BE2C (cell line): Measurements from ENCODE around the gene CRYGD. TPM values are rescaled to one million over a fixed set of nuclear protein-coding genes. Genes with fewer than 3 reads are reported as not detected.
"Not testable (repeated sequence)": the region's sequence is repeated elsewhere in the genome, so short reads cannot be mapped to it uniquely, and the experiment has no call there.

Experiments
- DNase-seq: peaks from one replicate; pipeline ENCODE4 v3.0.0-alpha.2; 2020
- H3K27me3 ChIP-seq: fragments of 250-450 bp; sonication (Bioruptor Pico); 2 replicates; pipeline ENCODE4 v1.5.1; 2020; ENCODE audit warnings: mild to moderate bottlenecking
- H3K36me3 ChIP-seq: fragments of 250-450 bp; sonication (Bioruptor Pico); 2 replicates; pipeline ENCODE4 v1.5.1; 2020; ENCODE audit warnings: mild to moderate bottlenecking
- H3K4me1 ChIP-seq: fragments of 250-450 bp; sonication (Bioruptor Pico); 2 replicates; pipeline ENCODE4 v1.5.1; 2020
- H3K4me3 ChIP-seq: 2 replicates; pipeline ENCODE4 v1.5.1; 2011; ENCODE audit warnings: low read depth, low read length
- H3K9me3 ChIP-seq: fragments of 250-450 bp; sonication (Bioruptor Pico); 2 replicates; pipeline ENCODE4 v1.5.1; 2020
- polyA plus RNA-seq: library from polyadenylated mRNA; unstranded; fragments of >200 nt; gene quantifications from one replicate; pipeline ENCODE4 v1.2.1, GENCODE V29; 2012; ENCODE audit warnings: low read depth, missing spikeins; ENCODE audit not compliant: insufficient read length, insufficient read depth
- TF ChIP-seq, protein P1 (sequence below): IDR thresholded peaks from 2 replicates; pipeline ENCODE4 v1.5.1; 2012; ENCODE audit warnings: mild to moderate bottlenecking, low read depth, low read length

Gene CRYGD
- polyA plus RNA-seq: 33.2 TPM

GRCh38 chr2:208124013-208124715 lies at the start of gene CRYGD:
Gene CRYGD, minus strand, starts transcription at chr2:208124524. Its CDS starts 51 bp downstream, at chr2:208124473.
- not testable (repeated sequence) for H3K4me1 ChIP-seq
- DNase-seq: peak; percentile 70
- peak within 1 kb of the TSS; percentile 53 for H3K4me3 ChIP-seq

GRCh38 chr2:208172125-208172524 lies 47.8 kb upstream of the CRYGD start:
- no peak overlapping the region for H3K4me3 ChIP-seq
- no peaks in the 10 kb centered on the region for H3K36me3 ChIP-seq
- no peak for DNase-seq
- TF ChIP-seq, protein P1, sequence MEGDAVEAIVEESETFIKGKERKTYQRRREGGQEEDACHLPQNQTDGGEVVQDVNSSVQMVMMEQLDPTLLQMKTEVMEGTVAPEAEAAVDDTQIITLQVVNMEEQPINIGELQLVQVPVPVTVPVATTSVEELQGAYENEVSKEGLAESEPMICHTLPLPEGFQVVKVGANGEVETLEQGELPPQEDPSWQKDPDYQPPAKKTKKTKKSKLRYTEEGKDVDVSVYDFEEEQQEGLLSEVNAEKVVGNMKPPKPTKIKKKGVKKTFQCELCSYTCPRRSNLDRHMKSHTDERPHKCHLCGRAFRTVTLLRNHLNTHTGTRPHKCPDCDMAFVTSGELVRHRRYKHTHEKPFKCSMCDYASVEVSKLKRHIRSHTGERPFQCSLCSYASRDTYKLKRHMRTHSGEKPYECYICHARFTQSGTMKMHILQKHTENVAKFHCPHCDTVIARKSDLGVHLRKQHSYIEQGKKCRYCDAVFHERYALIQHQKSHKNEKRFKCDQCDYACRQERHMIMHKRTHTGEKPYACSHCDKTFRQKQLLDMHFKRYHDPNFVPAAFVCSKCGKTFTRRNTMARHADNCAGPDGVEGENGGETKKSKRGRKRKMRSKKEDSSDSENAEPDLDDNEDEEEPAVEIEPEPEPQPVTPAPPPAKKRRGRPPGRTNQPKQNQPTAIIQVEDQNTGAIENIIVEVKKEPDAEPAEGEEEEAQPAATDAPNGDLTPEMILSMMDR: no peak
- no peaks in the 10 kb centered on the region; the same call in 1 of the 2 replicates for H3K4me1 ChIP-seq
- no peaks in the 10 kb centered on the region for H3K27me3 ChIP-seq
- no peaks in the 10 kb centered on the region for H3K9me3 ChIP-seq

More at GRCh38 chr2:208124013-208124715, at the start of gene CRYGD:
- not testable (repeated sequence) for H3K36me3 ChIP-seq, H3K9me3 ChIP-seq, H3K27me3 ChIP-seq

DNA sequence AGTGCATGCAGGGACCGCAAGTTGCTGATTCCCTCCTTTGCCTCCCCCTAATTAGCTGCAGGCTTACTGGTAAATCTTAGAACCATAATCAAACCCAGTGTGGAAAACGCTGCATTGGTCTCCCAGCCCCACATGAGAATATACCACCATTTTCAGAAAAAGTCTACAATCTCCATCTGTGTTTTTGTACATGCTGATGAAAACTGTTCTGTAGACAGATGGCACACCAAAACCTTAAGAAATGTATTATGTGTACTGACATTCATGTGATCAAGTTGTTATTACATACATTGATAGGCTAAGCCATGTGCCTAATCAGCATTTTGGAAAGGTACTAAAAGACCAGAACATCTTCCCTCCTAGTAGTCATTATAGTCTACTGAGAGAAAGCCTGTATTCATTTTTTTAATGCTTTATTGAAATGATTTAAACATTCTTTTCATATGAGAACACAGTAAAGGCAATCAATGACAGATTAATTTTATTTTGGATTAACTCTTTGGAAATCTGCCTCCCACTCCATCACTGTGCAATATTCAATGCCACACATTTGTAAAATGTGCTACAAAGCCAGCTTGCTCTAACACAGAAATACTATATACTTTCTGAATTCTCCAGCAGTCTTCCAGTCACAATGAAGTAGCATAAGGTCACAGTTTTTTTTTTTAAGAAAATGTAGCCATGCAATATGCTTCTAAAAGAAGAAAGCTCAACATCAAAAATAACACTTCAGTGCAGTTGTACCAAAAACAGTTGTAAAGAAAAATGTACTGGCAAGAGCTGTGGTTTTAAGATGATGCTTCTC lies 40.8 kb upstream of the CRYGD start:
- DNase-seq: no peak
- TF ChIP-seq, protein P1: no peak
- H3K4me1 ChIP-seq: no peaks in the 10 kb centered on the region
- no peaks in the 10 kb centered on the region for H3K9me3 ChIP-seq
- no peaks in the 10 kb centered on the region for H3K36me3 ChIP-seq
- no peak overlapping the region for H3K4me3 ChIP-seq
- H3K27me3 ChIP-seq: no peaks in the 10 kb centered on the region

- Histone ChIP-seq H3K4me3 (no peak within 1 kb of the TSS), H3K4me1 (no peaks in the 10 kb centered on the region), H3K27me3 (no peaks in the 10 kb centered on the region), H3K36me3 (no peaks in the 10 kb centered on the region), H3K9me3 (no peaks in the 10 kb centered on the region)
- TF ChIP-seq, protein P1: no peak
- DNase-seq: no peak
These were observed 39.2 kb upstream of the CRYGD start, which contains the start of gene CRYGA for GRCh38 chr2:208163489-208163888. Gene CRYGA, minus strand, starts transcription at chr2:208163589. Its CDS starts 33 bp downstream, at chr2:208163556.

DNA sequence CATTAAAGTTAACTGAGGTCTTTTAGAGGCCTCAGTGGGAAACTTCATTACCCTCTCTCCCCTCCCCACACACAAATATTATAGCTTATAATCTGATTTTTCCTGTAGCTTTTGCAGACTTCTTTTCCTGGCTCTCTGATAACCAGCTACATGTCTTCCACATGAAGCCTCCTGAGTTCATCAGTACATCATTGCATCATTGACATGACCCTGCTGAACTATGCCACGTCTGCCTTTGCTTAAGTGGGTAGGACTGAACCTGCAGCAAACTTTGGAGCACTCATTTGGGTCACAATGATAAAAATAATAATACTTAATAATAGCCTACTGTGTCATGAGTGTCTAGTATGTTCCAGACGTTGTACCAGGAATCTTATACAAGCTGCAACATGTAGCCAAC lies 32.1 kb upstream of the CRYGD start:
- TF ChIP-seq, protein P1: no peak
- Histone ChIP-seq H3K4me3 (no peak overlapping the region), H3K9me3 (no peaks in the 10 kb centered on the region), H3K4me1 (no peaks in the 10 kb centered on the region), H3K27me3 (no peaks in the 10 kb centered on the region), H3K36me3 (no peaks in the 10 kb centered on the region)
- DNase-seq: no peak

- Histone ChIP-seq H3K9me3 (no peaks in the 10 kb centered on the region), H3K27me3 (no peaks in the 10 kb centered on the region), H3K36me3 (no peaks in the 10 kb centered on the region), H3K4me3 (no peak overlapping the region), H3K4me1 (no peaks in the 10 kb centered on the region)
- TF ChIP-seq, protein P1: no peak
- DNase-seq: no peak
These were observed 28.8 kb upstream of the CRYGD start for GRCh38 chr2:208153156-208153555.
